ENCODE results near the gene ITGBL1. TPM values are rescaled to one million over a fixed set of nuclear protein-coding genes. Genes with fewer than 3 reads are reported as not detected.

ITGBL1 gene
- total and polyA plus RNA-seq, 2 of the 8 experiments (the other 6 are each of a cell fraction or from before 2014, with no cell fraction given), result not detected

GRCh38 chr13:101453784-101454201, 1.3 kb downstream of the ITGBL1 start (continued):
- TF ChIP-seq RAD21 (IDR thresholded peaks at IDR 0.05 in 1 of 2, conservative IDR thresholded peaks at IDR 0.05 in 1 of 2; ENCODE audit: low read depth in 2 of 2, low read length in 2 of 2), result peak in 1 of 2 experiments; percentile 14; a peak in 1 of 4 replicates
